Tibial artery (tissue), 4 donors: Measurements from ENCODE around the gene CAMTA1.

Experiments used
- DNase-seq, 2 donors: peaks; one replicate each; pipeline ENCODE4 v3.0.0-alpha.2; 2019
- H3K27ac ChIP-seq, 2 donors: fragments of 200-600 bp; sonication (generic) in 1 of 2; 1 replicate in 1 of 2; 2 replicates in 1 of 2; pipeline ENCODE4 v1.5.1; 2018 to 2019; ENCODE audit warnings: mild to moderate bottlenecking in 1 of 2
- H3K27me3 ChIP-seq, 2 donors: fragments of 200-600 bp; sonication (generic) in 1 of 2; one replicate each; pipeline versions ENCODE4 v1.5.1 to v1.6.0; 2016 to 2019
- H3K36me3 ChIP-seq, 3 donors: fragments of 200-600 bp; sonication (generic) in 2 of 3; one replicate each; pipeline ENCODE4 v1.5.1; 2016 to 2019; ENCODE audit warnings: mild to moderate bottlenecking in 2 of 3
- H3K4me1 ChIP-seq, 4 donors: fragments of 200-600 bp; sonication (generic) in 2 of 4; 1 replicate in 3 of 4; 2 replicates in 1 of 4; pipeline ENCODE4 v1.5.1; 2016 to 2019
- H3K4me3 ChIP-seq, 2 donors: fragments of 200-600 bp; sonication (generic) in 1 of 2; 1 replicate in 1 of 2; 2 replicates in 1 of 2; pipeline ENCODE4 v1.5.1; 2018 to 2019; ENCODE audit warnings: mild to moderate bottlenecking in 2 of 2
- H3K9me3 ChIP-seq, 3 donors: fragments of 200-600 bp; sonication (generic) in 1 of 3; one replicate each; pipeline ENCODE4 v1.5.1; 2016 to 2019
- intact Hi-C: fragments of 100-400 bp; cut with DNase I; formaldehyde crosslinking; loops from one replicate; pipeline ENCODE4 v1.15.0; 2023; ENCODE audit warnings: low total_unique reads
- TF ChIP-seq, protein P1 (sequence below), 2 experiments: fragments of 200-600 bp in 1 of 2; fragments of 450-650 bp in 1 of 2; IDR thresholded peaks; one replicate each; pipeline ENCODE4 v1.5.1; 2017 to 2019; ENCODE audit warnings: antibody characterized with exemption in 2 of 2, mild to moderate bottlenecking in 1 of 2, moderate library complexity in 1 of 2

Gene CAMTA1

GRCh38 chr1:6967431-6968111, 182.3 kb downstream of the CAMTA1 start:
- DNase-seq = no peak
- intact Hi-C loops = no loop called here
- H3K9me3 ChIP-seq = no peaks in the 10 kb centered on the region
- H3K4me3 ChIP-seq = no peak overlapping the region
- H3K27me3 ChIP-seq = peaks cover 0 to 49% of the 10 kb centered on the region in 2 donors
- no peaks in the 10 kb centered on the region for H3K36me3 ChIP-seq
- peaks cover 0 to 11% (median 9%) of the 10 kb centered on the region in 4 donors for H3K4me1 ChIP-seq
- TF ChIP-seq, protein P1, sequence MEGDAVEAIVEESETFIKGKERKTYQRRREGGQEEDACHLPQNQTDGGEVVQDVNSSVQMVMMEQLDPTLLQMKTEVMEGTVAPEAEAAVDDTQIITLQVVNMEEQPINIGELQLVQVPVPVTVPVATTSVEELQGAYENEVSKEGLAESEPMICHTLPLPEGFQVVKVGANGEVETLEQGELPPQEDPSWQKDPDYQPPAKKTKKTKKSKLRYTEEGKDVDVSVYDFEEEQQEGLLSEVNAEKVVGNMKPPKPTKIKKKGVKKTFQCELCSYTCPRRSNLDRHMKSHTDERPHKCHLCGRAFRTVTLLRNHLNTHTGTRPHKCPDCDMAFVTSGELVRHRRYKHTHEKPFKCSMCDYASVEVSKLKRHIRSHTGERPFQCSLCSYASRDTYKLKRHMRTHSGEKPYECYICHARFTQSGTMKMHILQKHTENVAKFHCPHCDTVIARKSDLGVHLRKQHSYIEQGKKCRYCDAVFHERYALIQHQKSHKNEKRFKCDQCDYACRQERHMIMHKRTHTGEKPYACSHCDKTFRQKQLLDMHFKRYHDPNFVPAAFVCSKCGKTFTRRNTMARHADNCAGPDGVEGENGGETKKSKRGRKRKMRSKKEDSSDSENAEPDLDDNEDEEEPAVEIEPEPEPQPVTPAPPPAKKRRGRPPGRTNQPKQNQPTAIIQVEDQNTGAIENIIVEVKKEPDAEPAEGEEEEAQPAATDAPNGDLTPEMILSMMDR (IDR thresholded peaks at IDR 0.05) = no peak
- no peak overlapping the region for H3K27ac ChIP-seq

- no peak overlapping the region for H3K4me3 ChIP-seq
- TF ChIP-seq, protein P1 (IDR thresholded peaks at IDR 0.05) = no peak
- H3K27me3 ChIP-seq = peaks cover 0 to 36% of the 10 kb centered on the region in 2 donors
- H3K9me3 ChIP-seq = no peaks in the 10 kb centered on the region
- H3K4me1 ChIP-seq = no peaks in the 10 kb centered on the region
- no peak overlapping the region for H3K27ac ChIP-seq
- no peak for DNase-seq
- H3K36me3 ChIP-seq = no peaks in the 10 kb centered on the region
- intact Hi-C loops = no loop called here
Measured at GRCh38 chr1:6969106-6969505, 183.9 kb downstream of the CAMTA1 start.

GRCh38 chr1:6969762-6970161, 184.5 kb downstream of the CAMTA1 start:
- Histone ChIP-seq H3K27ac (no peak overlapping the region), H3K36me3 (no peaks in the 10 kb centered on the region), H3K4me1 (no peaks in the 10 kb centered on the region), H3K9me3 (no peaks in the 10 kb centered on the region), H3K4me3 (no peak overlapping the region), H3K27me3 (peaks cover 0 to 34% of the 10 kb centered on the region in 2 donors)
- intact Hi-C loops = no loop called here
- no peak for DNase-seq
- TF ChIP-seq, protein P1 (IDR thresholded peaks at IDR 0.05) = no peak

DNA sequence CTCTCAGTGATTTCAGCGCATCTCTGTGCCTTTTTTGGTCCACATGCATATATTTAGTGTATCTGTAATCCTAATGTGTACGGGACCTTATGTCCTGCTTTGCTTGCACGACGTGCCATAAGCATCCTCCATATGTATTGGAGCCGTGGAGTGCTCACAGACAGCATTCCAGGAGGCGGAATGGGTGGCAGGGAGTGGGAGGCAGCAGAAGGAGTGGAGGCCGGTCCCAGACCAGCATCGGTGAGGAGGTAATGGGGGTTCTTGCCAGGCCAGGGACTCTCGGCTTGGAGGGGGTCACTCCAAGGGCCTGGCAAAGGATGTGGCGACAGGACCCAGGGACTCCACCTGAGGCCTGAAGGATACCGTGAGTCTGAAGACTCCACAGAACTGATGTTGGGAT, 185.0 kb downstream of the CAMTA1 start:
- Histone ChIP-seq H3K4me3 (no peak overlapping the region), H3K9me3 (no peaks in the 10 kb centered on the region), H3K27ac (no peak overlapping the region), H3K36me3 (no peaks in the 10 kb centered on the region), H3K27me3 (peaks cover 0 to 33% of the 10 kb centered on the region in 2 donors), H3K4me1 (no peaks in the 10 kb centered on the region)
- intact Hi-C loops = no loop called here
- TF ChIP-seq, protein P1 (IDR thresholded peaks at IDR 0.05) = no peak
- no peak for DNase-seq

DNA sequence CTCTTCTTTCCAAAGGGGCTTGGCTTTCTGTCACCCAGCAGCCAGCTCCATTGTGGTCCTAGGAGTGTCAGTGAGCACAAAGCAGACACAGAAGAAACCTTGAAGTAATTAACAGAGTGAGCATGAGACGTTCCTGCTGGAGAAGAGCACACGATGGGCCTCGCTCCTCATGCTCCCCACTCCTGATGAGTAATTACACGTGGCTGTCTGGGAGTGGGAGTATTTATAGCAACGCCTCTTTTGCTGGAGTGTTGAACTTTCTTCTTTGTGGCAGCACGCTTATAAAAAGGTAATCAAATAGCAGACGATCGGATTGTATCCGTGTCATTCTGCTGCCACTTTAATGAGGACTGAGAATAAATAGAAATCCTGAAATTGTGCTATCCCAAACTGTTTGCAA, 185.8 kb downstream of the CAMTA1 start:
- peaks cover 0 to 28% of the 10 kb centered on the region in 2 donors for H3K27me3 ChIP-seq
- no peak overlapping the region for H3K27ac ChIP-seq
- no peaks in the 10 kb centered on the region for H3K4me1 ChIP-seq
- no peaks in the 10 kb centered on the region for H3K36me3 ChIP-seq
- H3K9me3 ChIP-seq = no peaks in the 10 kb centered on the region
- intact Hi-C loops = no loop called here
- TF ChIP-seq, protein P1 (IDR thresholded peaks at IDR 0.05) = no peak
- DNase-seq = no peak
- no peak overlapping the region for H3K4me3 ChIP-seq
